GM12872 (cell line): Measurements from ENCODE around the gene EYA4.

Experiments used
- CTCF ChIP-seq: IDR thresholded peaks from 3 replicates; pipeline ENCODE4 v1.5.1; 2011; ENCODE audit warnings: low read depth, mild to moderate bottlenecking, low read length, moderate library complexity; ENCODE audit not compliant: insufficient read depth

Gene EYA4

GRCh38 chr6:133499662-133500061 is 258.5 kb downstream of the EYA4 start:
- TF ChIP-seq CTCF = no peak

GRCh38 chr6:133501675-133502270 is 260.6 kb downstream of the EYA4 start:
- TF ChIP-seq CTCF = no peak

DNA sequence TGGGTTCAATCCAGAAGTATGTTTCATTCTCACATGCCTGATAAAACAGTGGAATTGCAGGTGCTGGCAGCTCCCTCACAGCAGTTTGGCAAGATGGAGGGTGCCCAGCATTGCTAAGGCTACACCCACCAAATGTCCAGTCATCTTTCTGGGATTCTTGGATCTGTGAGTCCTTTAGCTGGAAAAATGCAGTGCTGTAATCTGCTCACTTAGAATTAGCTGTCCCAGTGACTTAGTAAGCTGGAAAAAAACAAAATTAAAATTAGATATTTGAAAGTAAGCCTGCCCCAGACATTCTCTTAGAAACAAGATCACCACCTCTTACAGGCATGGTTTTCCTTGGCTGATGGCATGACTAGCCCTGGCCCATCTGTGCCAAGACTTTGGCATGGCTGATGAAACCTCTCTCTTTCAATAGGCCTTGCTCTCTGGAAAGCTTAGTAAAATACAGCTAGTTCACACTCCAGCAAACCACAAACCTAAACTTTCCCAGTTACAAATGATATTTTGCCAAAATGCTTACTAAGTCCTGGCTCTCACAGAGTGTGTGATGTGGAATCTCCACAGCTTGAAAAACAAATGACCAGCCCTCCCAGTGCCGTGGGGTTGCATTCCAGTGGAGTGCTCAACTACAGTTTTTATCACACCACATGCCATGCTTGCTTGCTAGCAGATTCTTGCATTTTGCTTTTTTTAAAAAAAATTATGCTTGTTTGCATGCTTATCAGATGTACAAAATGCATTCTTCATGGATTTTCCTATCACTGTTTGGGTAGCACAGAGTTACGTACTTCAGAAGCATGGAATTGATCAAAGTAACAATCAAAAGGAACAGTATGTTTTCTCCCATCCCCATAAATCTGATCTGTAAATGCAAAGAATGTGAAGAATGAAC is 261.5 kb downstream of the EYA4 start:
- no peak for TF ChIP-seq CTCF

DNA sequence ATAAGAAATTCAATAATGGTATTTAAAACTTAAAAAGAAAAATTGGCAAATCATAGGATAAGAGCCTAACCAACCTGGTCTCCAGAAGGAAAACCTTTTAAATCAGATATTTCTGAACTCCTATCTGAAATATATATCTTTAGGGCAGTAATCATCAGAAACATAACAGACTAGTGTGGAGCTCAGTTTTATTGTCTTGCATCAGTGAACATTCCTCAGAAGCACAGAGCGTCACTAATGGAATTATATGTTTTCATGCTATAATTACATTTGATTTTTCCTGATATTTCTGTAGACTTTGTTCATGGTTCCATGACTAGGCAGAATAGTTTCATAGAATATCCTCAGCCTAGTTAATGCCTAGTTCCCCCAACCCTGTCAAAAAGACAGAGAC is 262.2 kb downstream of the EYA4 start:
- no peak for TF ChIP-seq CTCF

GRCh38 chr6:133504158-133504557 is 263.0 kb downstream of the EYA4 start:
- no peak for TF ChIP-seq CTCF

DNA sequence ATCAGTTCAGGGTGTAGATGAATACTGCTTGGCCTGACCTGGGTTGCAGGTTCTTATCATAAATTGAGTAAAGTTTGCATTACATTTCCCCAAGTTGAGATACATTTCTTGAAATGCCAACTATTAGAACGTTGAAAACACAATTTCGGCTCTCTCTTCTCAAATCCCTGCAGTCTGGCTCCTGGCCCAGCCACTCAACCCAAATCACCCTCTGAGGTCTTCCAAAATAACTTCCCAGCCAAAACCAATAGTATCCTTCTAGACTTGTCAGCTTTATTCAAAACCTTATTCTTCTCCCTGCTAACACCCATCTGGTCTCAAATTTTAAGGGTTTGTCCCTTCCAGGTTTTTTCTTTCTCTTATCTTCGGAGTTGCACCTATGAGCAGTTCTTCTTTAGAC is 263.6 kb downstream of the EYA4 start:
- TF ChIP-seq CTCF = no peak

- TF ChIP-seq CTCF = no peak
These were observed 264.5 kb downstream of the EYA4 start for GRCh38 chr6:133505681-133506080.
